ENCODE results near the gene MYBPC2.

- TF ChIP-seq EZH2 (IDR thresholded peaks at IDR 0.05; ENCODE audit: borderline replicate concordance, low read length) = no peak
- no peak for TF ChIP-seq CTCF (IDR thresholded peaks at IDR 0.05; ENCODE audit: low read length)
Measured at GRCh38 chr19:50512999-50513745, 80.5 kb downstream of the MYBPC2 start.

Data from OCI-LY1 (cell line).